Right ventricle myocardium inferior (tissue), 1 donor: ENCODE results near the gene SYT1. TPM values are rescaled to one million over a fixed set of nuclear protein-coding genes. Genes with fewer than 3 reads are reported as not detected.
"Not testable (repeated sequence)": the region's sequence is repeated elsewhere in the genome, so short reads cannot be mapped to it uniquely, and the experiment has no call there.

Experiments used
- ATAC-seq: fragments of 200-7000 bp; cut with Tn5 transposase; one replicate; pipeline ENCODE4 v1.9.1; 2020; ENCODE audit warnings: mild to moderate bottlenecking, moderate library complexity
- DNase-seq: peaks from one replicate; pipeline ENCODE4 v3.0.0; 2021; ENCODE audit errors: missing footprints
- intact Hi-C: fragments of 100-400 bp; cut with DNase I; formaldehyde crosslinking; loops from one replicate; pipeline ENCODE4 v1.11.0; 2022
- total RNA-seq: library from RNA; stranded (reverse); fragmentation: NEBNext Ultra II Directional; extraction: Animal tissue kit (Norgen Biotek cat#: 25700); gene quantifications from one replicate; pipeline ENCODE4 v1.2.1, GENCODE V29; 2021
- donor health status: DM: no; HTN: yes; CAD: no; lungs with severe emphysema.

Gene SYT1
- total RNA-seq, 1 donor from 2014 or later = 0.24 TPM

GRCh38 chr12:79023784-79024183 is 159.2 kb downstream of the SYT1 start:
- intact Hi-C loops = no loop called here
- ATAC-seq = no peak
- DNase-seq = no peak

GRCh38 chr12:79033788-79034187 is 169.2 kb downstream of the SYT1 start:
- intact Hi-C loops = no loop called here
- no peak for ATAC-seq
- no peak for DNase-seq

GRCh38 chr12:79044748-79045147 is 180.2 kb downstream of the SYT1 start:
- intact Hi-C loops, DNase-seq, ATAC-seq: not testable (repeated sequence)

- ATAC-seq, intact Hi-C loops, DNase-seq: not testable (repeated sequence)
Measured at GRCh38 chr12:79045149-79045703, 180.7 kb downstream of the SYT1 start.

- no peak for DNase-seq
- intact Hi-C loops = no loop called here
- ATAC-seq = no peak
Measured at GRCh38 chr12:79046021-79046420, 181.4 kb downstream of the SYT1 start.

- intact Hi-C loops = no loop called here
- DNase-seq (no peak), ATAC-seq (no peak)
Measured at GRCh38 chr12:79048962-79049361, 184.4 kb downstream of the SYT1 start.

GRCh38 chr12:79053394-79053793 is 188.8 kb downstream of the SYT1 start:
- DNase-seq (no peak), ATAC-seq (no peak)
- intact Hi-C loops = no loop called here

- no peak for DNase-seq
- ATAC-seq = no peak
- intact Hi-C loops = no loop called here
Measured at GRCh38 chr12:79055926-79056674, 191.5 kb downstream of the SYT1 start.

- ATAC-seq (no peak), DNase-seq (no peak)
- intact Hi-C loops = no loop called here
Measured at GRCh38 chr12:79056775-79057174, 192.2 kb downstream of the SYT1 start.

GRCh38 chr12:79057540-79057939 is 193.0 kb downstream of the SYT1 start:
- intact Hi-C loops = no loop called here
- DNase-seq (no peak), ATAC-seq (no peak)

GRCh38 chr12:79058342-79058741 is 193.8 kb downstream of the SYT1 start:
- intact Hi-C loops = no loop called here
- DNase-seq = no peak
- no peak for ATAC-seq

GRCh38 chr12:79059557-79059956 is 195.0 kb downstream of the SYT1 start:
- intact Hi-C loops = no loop called here
- ATAC-seq (no peak), DNase-seq (no peak)

GRCh38 chr12:79063258-79063657 is 198.7 kb downstream of the SYT1 start:
- ATAC-seq = no peak
- DNase-seq = no peak
- intact Hi-C loops = no loop called here

GRCh38 chr12:79067977-79068376 is 203.4 kb downstream of the SYT1 start:
- intact Hi-C loops = no loop called here
- DNase-seq = no peak
- ATAC-seq = no peak

- DNase-seq (no peak), ATAC-seq (no peak)
- intact Hi-C loops = no loop called here
Measured at GRCh38 chr12:79069009-79069408, 204.4 kb downstream of the SYT1 start.

GRCh38 chr12:79071498-79071897 is 206.9 kb downstream of the SYT1 start:
- intact Hi-C loops = no loop called here
- ATAC-seq (no peak), DNase-seq (no peak)

GRCh38 chr12:79073506-79073905 is 208.9 kb downstream of the SYT1 start:
- intact Hi-C loops = no loop called here
- DNase-seq = no peak
- no peak for ATAC-seq

- ATAC-seq (no peak), DNase-seq (no peak)
- intact Hi-C loops = no loop called here
Measured at GRCh38 chr12:79082595-79082994, 218.0 kb downstream of the SYT1 start.

- intact Hi-C loops = no loop called here
- ATAC-seq (no peak), DNase-seq (no peak)
Measured at GRCh38 chr12:79083181-79083580, 218.6 kb downstream of the SYT1 start.

- DNase-seq (no peak), ATAC-seq (no peak)
- intact Hi-C loops = no loop called here
Measured at GRCh38 chr12:79085106-79085682, 220.6 kb downstream of the SYT1 start.
